HUES64 (cell line): ENCODE results near the gene NKAIN2.

Source experiments
- H3K27ac ChIP-seq: 2 replicates; pipeline ENCODE4 v1.7.0; 2013; ENCODE audit warnings: low read depth, low read length, inconsistent platforms
- H3K27me3 ChIP-seq: 2 replicates; pipeline ENCODE4 v1.6.1; 2013; ENCODE audit warnings: mild to moderate bottlenecking, low read length; ENCODE audit not compliant: insufficient read depth
- H3K36me3 ChIP-seq: 2 replicates; pipeline ENCODE4 v1.6.1; 2013; ENCODE audit warnings: mild to moderate bottlenecking, low read length; ENCODE audit not compliant: insufficient read depth
- H3K4me1 ChIP-seq: 2 replicates; pipeline ENCODE4 v1.6.1; 2013; ENCODE audit warnings: mild to moderate bottlenecking, low read length, moderate library complexity; ENCODE audit not compliant: insufficient read depth
- H3K4me3 ChIP-seq: 2 replicates; pipeline ENCODE4 v1.5.1; 2013; ENCODE audit warnings: mild to moderate bottlenecking, low read length, moderate library complexity
- H3K9ac ChIP-seq: 2 replicates; pipeline ENCODE4 v1.6.1; 2013; ENCODE audit warnings: mild to moderate bottlenecking, low read depth, low read length
- H3K9me3 ChIP-seq: 2 replicates; pipeline ENCODE4 v1.6.1; 2013; ENCODE audit warnings: low read depth, low read length; ENCODE audit not compliant: insufficient read depth
- WGBS: fragments of 150-250, 120-280 bp; methylation state at CpG from one replicate; pipeline ENCODE4 v1.1.7; 2013; ENCODE audit warnings: missing lambda C conversion rate; 5-methylcytosine and 5-hydroxymethylcytosine counted together

The NKAIN2 gene

GRCh38 chr6:123808556-123808955 is 4.9 kb downstream of the NKAIN2 start:
- no peaks in the 10 kb centered on the region for H3K9me3 ChIP-seq
- peaks cover 6% of the 10 kb centered on the region; the same call in 1 of the 2 replicates for H3K4me1 ChIP-seq
- H3K9ac ChIP-seq = no peak overlapping the region
- no peak overlapping the region for H3K4me3 ChIP-seq
- 79% methylated on average over 3 of the region's 3 CpGs for WGBS
- H3K27me3 ChIP-seq = peaks cover 48% of the 10 kb centered on the region
- no peaks in the 10 kb centered on the region for H3K36me3 ChIP-seq
- H3K27ac ChIP-seq = no peak overlapping the region

GRCh38 chr6:123810214-123810613 is 6.5 kb downstream of the NKAIN2 start:
- H3K27me3 ChIP-seq = peaks cover 34% of the 10 kb centered on the region
- H3K4me1 ChIP-seq = no peaks in the 10 kb centered on the region
- no peak overlapping the region for H3K9ac ChIP-seq
- H3K4me3 ChIP-seq = no peak overlapping the region
- H3K9me3 ChIP-seq = no peaks in the 10 kb centered on the region
- no peaks in the 10 kb centered on the region for H3K36me3 ChIP-seq
- 92% methylated on average over 3 of the region's 3 CpGs for WGBS
- no peak overlapping the region for H3K27ac ChIP-seq

- no peak overlapping the region for H3K27ac ChIP-seq
These were observed 7.3 kb downstream of the NKAIN2 start for GRCh38 chr6:123810948-123811347.

GRCh38 chr6:123811378-123811777 is 7.7 kb downstream of the NKAIN2 start:
- no peaks in the 10 kb centered on the region for H3K36me3 ChIP-seq
- H3K4me1 ChIP-seq = no peaks in the 10 kb centered on the region
- no peak overlapping the region for H3K4me3 ChIP-seq
- no peaks in the 10 kb centered on the region for H3K9me3 ChIP-seq
- no peak overlapping the region for H3K27ac ChIP-seq
- no peak overlapping the region for H3K9ac ChIP-seq
- peaks cover 22% of the 10 kb centered on the region for H3K27me3 ChIP-seq
- 25% methylated on average over 1 of the region's 1 CpG for WGBS

More at GRCh38 chr6:123810948-123811347, 7.3 kb downstream of the NKAIN2 start:
- WGBS = 97% methylated on average over 2 of the region's 2 CpGs
- Histone ChIP-seq H3K27me3 (peaks cover 26% of the 10 kb centered on the region), H3K4me1 (no peaks in the 10 kb centered on the region), H3K4me3 (no peak overlapping the region), H3K9me3 (no peaks in the 10 kb centered on the region), H3K9ac (no peak overlapping the region), H3K36me3 (no peaks in the 10 kb centered on the region)

GRCh38 chr6:123812621-123813020 is 9.0 kb downstream of the NKAIN2 start:
- H3K9ac ChIP-seq = no peak overlapping the region

GRCh38 chr6:123821112-123821511 is 17.4 kb downstream of the NKAIN2 start:
- Histone ChIP-seq H3K36me3 (no peaks in the 10 kb centered on the region), H3K27me3 (no peaks in the 10 kb centered on the region), H3K27ac (no peak overlapping the region), H3K4me3 (no peak overlapping the region), H3K9me3 (no peaks in the 10 kb centered on the region), H3K4me1 (no peaks in the 10 kb centered on the region), H3K9ac (no peak overlapping the region)
- no CpG with 5 or more reads among the region's 2 CpGs for WGBS

More at GRCh38 chr6:123812621-123813020, 9.0 kb downstream of the NKAIN2 start:
- Histone ChIP-seq H3K9me3 (no peaks in the 10 kb centered on the region), H3K36me3 (no peaks in the 10 kb centered on the region), H3K4me3 (no peak overlapping the region), H3K4me1 (no peaks in the 10 kb centered on the region), H3K27me3 (peaks cover 10% of the 10 kb centered on the region), H3K27ac (no peak overlapping the region)
- 95% methylated on average over 2 of the region's 2 CpGs for WGBS

- WGBS = 73% methylated on average over 3 of the region's 3 CpGs
- peaks cover 22% of the 10 kb centered on the region for H3K27me3 ChIP-seq
These were observed 25.8 kb downstream of the NKAIN2 start for GRCh38 chr6:123829302-123829953.

GRCh38 chr6:123830120-123830519 is 26.5 kb downstream of the NKAIN2 start:
- H3K9me3 ChIP-seq = no peaks in the 10 kb centered on the region
- H3K4me3 ChIP-seq = no peak overlapping the region
- peaks cover 18% of the 10 kb centered on the region for H3K4me1 ChIP-seq
- no peaks in the 10 kb centered on the region for H3K36me3 ChIP-seq
- no peak overlapping the region for H3K27ac ChIP-seq
- no peak overlapping the region for H3K9ac ChIP-seq
- H3K27me3 ChIP-seq = peaks cover 22% of the 10 kb centered on the region
- WGBS = 4% methylated on average over 3 of the region's 3 CpGs

More at GRCh38 chr6:123829302-123829953, 25.8 kb downstream of the NKAIN2 start:
- peaks cover 18% of the 10 kb centered on the region for H3K4me1 ChIP-seq
- H3K27ac ChIP-seq = no peak overlapping the region
- H3K9ac ChIP-seq = no peak overlapping the region
- H3K9me3 ChIP-seq = no peaks in the 10 kb centered on the region
- no peaks in the 10 kb centered on the region for H3K36me3 ChIP-seq
- no peak overlapping the region for H3K4me3 ChIP-seq

- WGBS = 53% methylated on average over 6 of the region's 8 CpGs
- Histone ChIP-seq H3K27me3 (no peaks in the 10 kb centered on the region), H3K9me3 (no peaks in the 10 kb centered on the region), H3K4me1 (peaks cover 8% of the 10 kb centered on the region; the same call in 1 of the 2 replicates), H3K27ac (no peak overlapping the region), H3K4me3 (no peak overlapping the region), H3K36me3 (no peaks in the 10 kb centered on the region), H3K9ac (no peak overlapping the region)
These were observed 35.0 kb downstream of the NKAIN2 start for GRCh38 chr6:123838505-123839234.

GRCh38 chr6:123841067-123841896 is 37.6 kb downstream of the NKAIN2 start:
- WGBS = 67% methylated on average over 4 of the region's 6 CpGs
- H3K9me3 ChIP-seq = no peaks in the 10 kb centered on the region
- H3K4me3 ChIP-seq = no peak overlapping the region

GRCh38 chr6:123844011-123844410 is 40.3 kb downstream of the NKAIN2 start:
- Histone ChIP-seq H3K27ac (no peak overlapping the region), H3K4me1 (peaks cover 4% of the 10 kb centered on the region; the same call in 1 of the 2 replicates), H3K9ac (no peak overlapping the region), H3K27me3 (no peaks in the 10 kb centered on the region), H3K4me3 (no peak overlapping the region), H3K36me3 (no peaks in the 10 kb centered on the region), H3K9me3 (no peaks in the 10 kb centered on the region)
- WGBS = 86% methylated on average over 5 of the region's 5 CpGs

More at GRCh38 chr6:123841067-123841896, 37.6 kb downstream of the NKAIN2 start:
- no peak overlapping the region for H3K9ac ChIP-seq
- no peak overlapping the region for H3K27ac ChIP-seq
- no peaks in the 10 kb centered on the region for H3K27me3 ChIP-seq
- peaks cover 8% of the 10 kb centered on the region; the same call in 1 of the 2 replicates for H3K4me1 ChIP-seq
- no peaks in the 10 kb centered on the region for H3K36me3 ChIP-seq
